Erythroblast (primary cell): Measurements from ENCODE around the gene LONRF2.

Source experiments
- GATA1 ChIP-seq: IDR thresholded peaks from 2 replicates; pipeline ENCODE4 v1.6.1; 2011; ENCODE audit warnings: low read depth, mild to moderate bottlenecking, control low read depth, low read length, moderate library complexity
- POLR2A ChIP-seq: IDR thresholded peaks from 2 replicates; pipeline ENCODE4 v1.6.1; 2011; ENCODE audit warnings: mild to moderate bottlenecking, low read length

GRCh38 chr2:100273387-100273786 is 48.9 kb downstream of the LONRF2 start:
- TF ChIP-seq POLR2A (no peak), GATA1 (no peak)
